Neural progenitor cell (in vitro differentiated cells): ENCODE data around the gene HOXB4.

ENCODE experiments used
- CTCF ChIP-seq: fragments of 200-600 bp; sonication (generic); IDR thresholded peaks from 2 replicates; pipeline ENCODE4 v1.5.1; 2017; ENCODE audit warnings: antibody characterized with exemption, mild to moderate bottlenecking
- EZH2 ChIP-seq: fragments of 200-600 bp; sonication (generic); IDR thresholded peaks from 2 replicates; pipeline ENCODE4 v1.6.1; 2017; ENCODE audit warnings: antibody characterized with exemption, mild to moderate bottlenecking, moderate library complexity

DNA sequence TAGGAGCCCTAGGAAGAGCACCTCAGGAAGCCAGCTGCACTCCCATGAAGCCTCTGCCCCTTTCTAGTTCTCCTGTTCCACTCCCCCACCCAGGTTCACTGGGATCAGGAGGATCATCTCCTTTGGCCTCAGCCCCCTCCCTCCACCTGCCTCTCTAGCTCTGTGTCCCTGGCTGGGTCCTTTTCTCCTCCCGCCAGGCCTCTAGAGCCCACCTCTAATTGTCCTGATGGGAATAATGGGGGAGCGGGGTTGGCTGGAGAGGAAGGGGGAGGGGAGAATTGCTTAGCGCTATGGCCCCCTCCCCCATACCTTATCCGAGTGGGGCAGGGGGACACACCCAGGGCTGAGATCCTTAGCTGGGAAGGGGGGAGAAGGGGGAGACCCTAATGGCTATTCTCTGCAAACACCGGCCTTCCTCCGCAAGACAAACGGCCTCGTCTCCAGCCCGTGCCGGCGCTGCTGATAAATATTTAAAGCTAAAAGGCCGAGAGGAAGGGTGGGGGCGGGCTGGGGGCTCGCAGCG is 31.7 kb upstream of the HOXB4 start:
- TF ChIP-seq CTCF: no peak
- TF ChIP-seq EZH2: no peak
